Measurements from ENCODE around the gene NCKAP5. TPM values are rescaled to one million over a fixed set of nuclear protein-coding genes. Genes with fewer than 3 reads are reported as not detected.

The NCKAP5 gene
- total and polyA plus RNA-seq, 2 donors (not counting 1 experiment from before 2014, with no cell fraction given), result not detected

- Histone ChIP-seq H3K9me3 (ENCODE audit: control extremely low read depth in 1 of 3, control insufficient read depth in 2 of 3, insufficient read depth in 1 of 3, low read length in 2 of 3) (no peaks in the 10 kb centered on the region), H2AFZ (ENCODE audit: insufficient read depth, low read depth, low read length, poor library complexity, severe bottlenecking) (no peak overlapping the region), H3K27me3 (replicated peaks in 1 of 4; ENCODE audit: control extremely low read depth in 1 of 4, control insufficient read depth in 3 of 4, insufficient read depth in 4 of 4, low read length in 3 of 4) (no peaks in the 10 kb centered on the region), H3K9ac (ENCODE audit: low read length) (no peak overlapping the region), H3K36me3 (replicated peaks in 1 of 2; ENCODE audit: control extremely low read depth in 1 of 2, control insufficient read depth in 1 of 2, extremely low read depth in 1 of 2, insufficient read depth in 2 of 2, low read length in 1 of 2) (no peaks in the 10 kb centered on the region), H3K4me1 (ENCODE audit: control insufficient read depth in 2 of 2, insufficient read depth in 2 of 2, low read length in 2 of 2) (no peaks in the 10 kb centered on the region), H4K20me1 (ENCODE audit: control insufficient read depth, insufficient read depth, low read length, poor library complexity, severe bottlenecking) (no peaks in the 10 kb centered on the region), H3K4me3 (ENCODE audit: control extremely low read depth in 1 of 5, extremely low read depth in 1 of 5, insufficient read depth in 1 of 5, low read depth in 2 of 5, low read length in 4 of 5) (no peak overlapping the region), H3K27ac (ENCODE audit: low read length in 2 of 2) (no peak overlapping the region), H3K4me2 (replicated peaks; ENCODE audit: low read depth, low read length, poor library complexity, severe bottlenecking) (no peak overlapping the region), H3K79me2 (ENCODE audit: control insufficient read depth, insufficient read depth, low read length) (no peaks in the 10 kb centered on the region)
- no peaks in the 10 kb centered on the region for H3K9me3 Mint-ChIP-seq (ENCODE audit: insufficient read depth)
- no peaks in the 10 kb centered on the region for H3K27me3 Mint-ChIP-seq
- no peaks in the 10 kb centered on the region for H3K4me1 Mint-ChIP-seq
- no peak for ATAC-seq (ENCODE audit: low read depth)
- CTCF ChIA-PET, result no interaction called here
- POLR2A ChIA-PET, result no interaction called here
- TF ChIP-seq EZH2 (IDR thresholded peaks at IDR 0.05; ENCODE audit: borderline replicate concordance, insufficient read depth, low read depth, low read length, poor library complexity, severe bottlenecking), result no peak
- TF ChIP-seq, protein P1, sequence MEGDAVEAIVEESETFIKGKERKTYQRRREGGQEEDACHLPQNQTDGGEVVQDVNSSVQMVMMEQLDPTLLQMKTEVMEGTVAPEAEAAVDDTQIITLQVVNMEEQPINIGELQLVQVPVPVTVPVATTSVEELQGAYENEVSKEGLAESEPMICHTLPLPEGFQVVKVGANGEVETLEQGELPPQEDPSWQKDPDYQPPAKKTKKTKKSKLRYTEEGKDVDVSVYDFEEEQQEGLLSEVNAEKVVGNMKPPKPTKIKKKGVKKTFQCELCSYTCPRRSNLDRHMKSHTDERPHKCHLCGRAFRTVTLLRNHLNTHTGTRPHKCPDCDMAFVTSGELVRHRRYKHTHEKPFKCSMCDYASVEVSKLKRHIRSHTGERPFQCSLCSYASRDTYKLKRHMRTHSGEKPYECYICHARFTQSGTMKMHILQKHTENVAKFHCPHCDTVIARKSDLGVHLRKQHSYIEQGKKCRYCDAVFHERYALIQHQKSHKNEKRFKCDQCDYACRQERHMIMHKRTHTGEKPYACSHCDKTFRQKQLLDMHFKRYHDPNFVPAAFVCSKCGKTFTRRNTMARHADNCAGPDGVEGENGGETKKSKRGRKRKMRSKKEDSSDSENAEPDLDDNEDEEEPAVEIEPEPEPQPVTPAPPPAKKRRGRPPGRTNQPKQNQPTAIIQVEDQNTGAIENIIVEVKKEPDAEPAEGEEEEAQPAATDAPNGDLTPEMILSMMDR (IDR thresholded peaks at IDR 0.05), result no peak
- intact Hi-C loops (cut with micrococcal nuclease), result no loop called here
- DNase-seq, result no peak
- no peak overlapping the region for H3K4me3 Mint-ChIP-seq
- 79% methylated on average over 4 of the region's 5 CpGs for WGBS (ENCODE audit: insufficient coverage)
- H3K27ac Mint-ChIP-seq, result no peak overlapping the region
Measured at GRCh38 chr2:133434959-133435668, 133.1 kb downstream of the NCKAP5 start.
